ENCODE measurements around the gene GPR132.

- TF ChIP-seq POLR2AphosphoS5 (IDR thresholded peaks at IDR 0.05) (no peak), POLR2A (IDR thresholded peaks at IDR 0.05) (no peak)
Observed at GRCh38 chr14:105062048-105062433, 3.2 kb downstream of the GPR132 start.
